ENCODE results near the gene LY6G6F. TPM values are rescaled to one million over a fixed set of nuclear protein-coding genes. Genes with fewer than 3 reads are reported as not detected.

LY6G6F gene
- total RNA-seq, 1 donor from 2014 or later = not detected

- H3K4me1 Mint-ChIP-seq (ENCODE audit: low read depth, unreplicated experiment) = peaks cover 26% of the 10 kb centered on the region
- no peak for TF ChIP-seq CTCF (IDR thresholded peaks at IDR 0.05; ENCODE audit: partially characterized antibody, unreplicated experiment)
- peaks cover 16% of the 10 kb centered on the region for H3K27me3 Mint-ChIP-seq (ENCODE audit: unreplicated experiment)
- peaks cover 11% of the 10 kb centered on the region for H3K9me3 Mint-ChIP-seq (ENCODE audit: unreplicated experiment)
- H3K36me3 Mint-ChIP-seq (ENCODE audit: unreplicated experiment) = no peaks in the 10 kb centered on the region
- peak overlapping the region; percentile 99 for H3K27ac Mint-ChIP-seq (ENCODE audit: unreplicated experiment)
- peak overlapping the region; percentile 97 for H3K4me3 Mint-ChIP-seq (ENCODE audit: unreplicated experiment)
- no peak for DNase-seq
Measured at GRCh38 chr6:31663126-31663960, 43.3 kb upstream of the LY6G6F start.

GRCh38 chr6:31663961-31664789 lies 42.5 kb upstream of the LY6G6F start:
- Mint-ChIP-seq H3K4me3 (ENCODE audit: unreplicated experiment) (peak overlapping the region; percentile 97), H3K27me3 (ENCODE audit: unreplicated experiment) (peaks cover 15% of the 10 kb centered on the region), H3K4me1 (ENCODE audit: low read depth, unreplicated experiment) (peaks cover 23% of the 10 kb centered on the region), H3K36me3 (ENCODE audit: unreplicated experiment) (no peaks in the 10 kb centered on the region), H3K9me3 (ENCODE audit: unreplicated experiment) (peaks cover 11% of the 10 kb centered on the region), H3K27ac (ENCODE audit: unreplicated experiment) (peak overlapping the region; percentile 99)
- peak; percentile 63 for DNase-seq
- no peak for TF ChIP-seq CTCF (IDR thresholded peaks at IDR 0.05; ENCODE audit: partially characterized antibody, unreplicated experiment)

GRCh38 chr6:31664790-31665500 lies 41.7 kb upstream of the LY6G6F start, which contains the start of gene GPANK1:
GPANK1 (minus strand) TSS chr6:31664997; CDS start chr6:31664478, 519 bp downstream.
- peak; percentile 73 for DNase-seq
- Mint-ChIP-seq H3K27ac (ENCODE audit: unreplicated experiment) (peak within 1 kb of the TSS; percentile 99), H3K4me1 (ENCODE audit: low read depth, unreplicated experiment) (peaks cover 19% of the 10 kb centered on the region), H3K9me3 (ENCODE audit: unreplicated experiment) (peaks cover 11% of the 10 kb centered on the region), H3K4me3 (ENCODE audit: unreplicated experiment) (peak within 1 kb of the TSS; percentile 97), H3K36me3 (ENCODE audit: unreplicated experiment) (no peaks in the 10 kb centered on the region), H3K27me3 (ENCODE audit: unreplicated experiment) (peaks cover 15% of the 10 kb centered on the region)
- no peak for TF ChIP-seq CTCF (IDR thresholded peaks at IDR 0.05; ENCODE audit: partially characterized antibody, unreplicated experiment)

GRCh38 chr6:31665501-31666336 lies 40.9 kb upstream of the LY6G6F start, which contains the start of gene CSNK2B:
CSNK2B (plus strand) TSS chr6:31666080; CDS start chr6:31666832, 752 bp downstream.
- H3K4me3 Mint-ChIP-seq (ENCODE audit: unreplicated experiment) = peak within 1 kb of the TSS; percentile 97
- H3K27ac Mint-ChIP-seq (ENCODE audit: unreplicated experiment) = peak within 1 kb of the TSS; percentile 99
- TF ChIP-seq CTCF (IDR thresholded peaks at IDR 0.05; ENCODE audit: partially characterized antibody, unreplicated experiment) = no peak
- DNase-seq = peak; percentile 97
- peaks cover 15% of the 10 kb centered on the region for H3K27me3 Mint-ChIP-seq (ENCODE audit: unreplicated experiment)
- peaks cover 11% of the 10 kb centered on the region for H3K9me3 Mint-ChIP-seq (ENCODE audit: unreplicated experiment)
- peaks cover 19% of the 10 kb centered on the region for H3K4me1 Mint-ChIP-seq (ENCODE audit: low read depth, unreplicated experiment)
- H3K36me3 Mint-ChIP-seq (ENCODE audit: unreplicated experiment) = no peaks in the 10 kb centered on the region

Measured in glutamatergic neuron (in vitro differentiated cells).